GM20000 (cell line): ENCODE results near the gene SWAP70.

ENCODE experiments used
- DNase-seq: peaks from one replicate; pipeline ENCODE4 v3.0.0; 2012; ENCODE audit warnings: low spot score
- TF ChIP-seq, protein P1 (sequence below): IDR thresholded peaks from 2 replicates; pipeline ENCODE4 v1.5.1; 2012; ENCODE audit warnings: mild to moderate bottlenecking, control low read depth; ENCODE audit errors: extremely low read depth, missing control alignments

The SWAP70 gene

DNA sequence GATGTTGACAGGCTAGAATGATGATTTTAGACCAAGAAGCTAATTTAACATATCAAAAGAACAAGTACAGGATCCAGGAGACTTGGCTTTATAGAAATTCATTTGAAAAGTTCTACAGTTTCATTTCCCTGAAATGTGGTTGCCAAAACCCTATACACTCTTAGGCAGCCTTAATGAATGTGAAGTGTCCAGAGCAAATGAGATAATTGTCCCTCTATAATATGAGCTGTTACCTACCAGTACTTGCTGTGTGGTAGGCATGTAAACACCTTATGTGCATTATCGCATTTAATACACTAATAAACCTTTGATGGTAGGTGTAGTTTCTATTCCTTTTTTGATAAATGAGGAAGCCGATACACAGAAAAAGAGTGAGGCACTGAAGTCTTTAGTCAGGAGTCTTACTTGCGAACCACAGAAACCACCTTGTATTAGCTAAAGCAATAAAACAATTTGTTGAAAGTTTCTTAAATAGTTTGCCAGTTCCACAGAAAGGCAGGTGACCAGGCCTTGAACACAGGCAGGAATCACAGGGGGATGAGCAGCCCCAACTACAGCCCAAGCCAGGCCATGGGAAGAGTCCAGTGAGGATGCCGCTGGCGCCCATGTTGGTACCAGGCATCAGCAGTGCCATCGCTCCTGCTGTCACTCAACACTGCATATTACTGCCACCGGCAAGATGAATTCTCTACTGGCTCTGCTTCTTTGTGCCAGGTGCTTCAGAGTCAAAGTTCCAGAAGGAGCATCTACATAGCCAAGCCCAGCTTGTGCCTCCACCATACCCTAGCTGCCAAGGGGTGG is 81.7 kb downstream of the SWAP70 start:
- TF ChIP-seq, protein P1, sequence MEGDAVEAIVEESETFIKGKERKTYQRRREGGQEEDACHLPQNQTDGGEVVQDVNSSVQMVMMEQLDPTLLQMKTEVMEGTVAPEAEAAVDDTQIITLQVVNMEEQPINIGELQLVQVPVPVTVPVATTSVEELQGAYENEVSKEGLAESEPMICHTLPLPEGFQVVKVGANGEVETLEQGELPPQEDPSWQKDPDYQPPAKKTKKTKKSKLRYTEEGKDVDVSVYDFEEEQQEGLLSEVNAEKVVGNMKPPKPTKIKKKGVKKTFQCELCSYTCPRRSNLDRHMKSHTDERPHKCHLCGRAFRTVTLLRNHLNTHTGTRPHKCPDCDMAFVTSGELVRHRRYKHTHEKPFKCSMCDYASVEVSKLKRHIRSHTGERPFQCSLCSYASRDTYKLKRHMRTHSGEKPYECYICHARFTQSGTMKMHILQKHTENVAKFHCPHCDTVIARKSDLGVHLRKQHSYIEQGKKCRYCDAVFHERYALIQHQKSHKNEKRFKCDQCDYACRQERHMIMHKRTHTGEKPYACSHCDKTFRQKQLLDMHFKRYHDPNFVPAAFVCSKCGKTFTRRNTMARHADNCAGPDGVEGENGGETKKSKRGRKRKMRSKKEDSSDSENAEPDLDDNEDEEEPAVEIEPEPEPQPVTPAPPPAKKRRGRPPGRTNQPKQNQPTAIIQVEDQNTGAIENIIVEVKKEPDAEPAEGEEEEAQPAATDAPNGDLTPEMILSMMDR, result no peak
- no peak for DNase-seq

DNA sequence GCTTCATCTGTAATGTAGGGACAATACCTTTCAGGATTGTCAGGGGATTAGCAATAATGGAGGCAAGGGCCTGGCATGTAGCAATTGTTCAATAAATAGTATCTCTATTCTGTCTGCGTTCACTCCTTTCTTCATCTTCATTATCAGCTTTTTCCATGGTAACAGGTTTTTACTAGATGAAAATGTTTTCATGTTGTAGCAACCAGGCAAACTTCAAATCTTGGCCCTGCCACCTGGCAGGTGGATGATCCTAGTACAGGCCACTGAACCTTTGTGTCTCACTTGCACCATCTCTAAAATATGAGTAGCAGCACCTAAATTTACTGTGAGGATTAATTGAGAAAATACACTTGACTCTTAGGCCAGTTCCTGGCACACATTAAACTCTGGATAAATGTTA is 83.4 kb downstream of the SWAP70 start:
- no peak for DNase-seq
- TF ChIP-seq, protein P1, result no peak

DNA sequence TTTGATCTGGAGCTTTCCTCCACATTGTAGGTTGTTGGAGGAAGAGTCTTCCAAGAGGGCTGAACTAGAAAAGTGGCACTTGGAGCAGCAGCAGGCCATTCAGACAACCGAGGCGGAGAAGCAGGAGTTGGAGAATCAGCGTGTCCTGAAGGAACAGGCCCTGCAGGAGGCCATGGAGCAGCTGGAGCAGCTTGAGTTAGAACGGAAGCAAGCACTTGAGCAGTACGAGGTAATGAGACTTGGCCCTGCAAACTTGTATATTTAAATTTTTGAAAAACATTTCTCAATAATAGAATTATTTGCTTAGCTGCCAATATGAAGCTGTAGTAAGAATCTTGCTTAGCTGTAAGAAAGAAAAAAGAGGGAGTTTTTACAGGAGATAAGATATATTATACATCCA is 84.0 kb downstream of the SWAP70 start:
- no peak for DNase-seq
- TF ChIP-seq, protein P1, result no peak

DNA sequence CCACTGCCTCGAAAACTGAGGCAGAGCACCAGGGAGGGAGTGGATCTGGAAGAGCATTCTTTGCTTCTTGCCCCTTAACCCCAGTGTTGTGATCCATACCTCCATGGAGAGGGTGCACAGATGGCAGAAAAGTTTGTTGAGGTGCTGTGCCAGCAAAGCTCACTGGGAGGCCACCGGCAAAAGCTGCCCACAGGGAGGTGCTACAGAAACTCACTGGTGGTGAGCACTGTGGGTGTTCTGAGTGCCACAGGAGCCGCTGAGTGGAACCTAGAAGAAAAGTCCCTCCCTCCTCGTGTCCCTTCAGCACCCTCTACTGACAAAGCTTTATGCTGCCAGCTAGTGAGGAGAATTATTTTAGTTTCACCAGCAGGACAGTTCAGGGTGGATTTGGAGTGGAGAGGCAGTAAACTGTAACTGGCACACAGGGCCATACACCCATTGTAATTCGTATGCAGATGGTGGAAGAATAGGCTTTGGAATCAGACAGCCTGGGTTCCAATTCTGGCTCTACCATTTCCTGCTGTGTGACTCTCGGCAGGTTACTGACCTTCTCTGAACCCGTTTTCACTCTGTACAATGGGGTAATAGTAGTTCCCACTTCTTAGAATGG is 84.6 kb downstream of the SWAP70 start:
- peak; percentile 65 for DNase-seq
- TF ChIP-seq, protein P1, result peak; percentile 64

DNA sequence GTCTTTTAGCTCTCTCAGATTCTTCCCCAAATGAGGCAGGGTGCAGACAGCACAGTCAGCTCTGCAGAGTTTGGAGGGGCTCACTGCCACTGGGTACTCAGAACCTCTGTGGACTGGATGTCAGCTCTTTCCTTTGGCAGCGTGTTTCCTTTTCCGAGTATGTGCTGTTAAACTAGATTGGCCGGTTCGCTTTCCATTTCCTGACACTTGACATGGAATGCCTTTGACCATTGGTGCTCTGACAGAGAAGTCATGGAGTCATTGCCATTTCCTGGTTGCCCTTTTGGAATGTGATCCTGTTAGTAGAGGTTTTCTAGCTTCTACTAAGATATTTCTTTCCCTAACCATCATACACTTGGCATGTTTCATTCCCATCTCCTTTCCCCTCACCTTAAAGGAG is 86.7 kb downstream of the SWAP70 start:
- no peak for DNase-seq
- TF ChIP-seq, protein P1, result no peak

DNA sequence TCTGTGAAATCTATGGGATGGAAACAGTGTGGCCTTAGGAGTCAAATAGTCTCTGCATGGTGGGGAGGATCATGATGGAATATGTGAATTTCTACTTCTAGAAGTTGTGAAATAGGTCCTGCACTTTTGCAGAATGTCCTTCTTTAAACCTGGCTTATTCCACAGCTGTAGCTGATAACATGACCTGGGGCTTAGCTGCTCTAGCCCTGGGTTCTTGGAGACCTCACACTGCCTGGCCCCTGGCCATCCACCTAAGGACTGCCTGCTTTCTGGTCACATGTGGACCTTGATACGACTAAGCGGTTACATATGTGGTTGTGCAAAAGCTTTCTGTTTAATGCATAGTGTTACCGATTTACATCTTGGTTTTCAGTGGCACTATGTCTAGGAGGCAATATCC is 88.2 kb downstream of the SWAP70 start:
- no peak for DNase-seq

DNA sequence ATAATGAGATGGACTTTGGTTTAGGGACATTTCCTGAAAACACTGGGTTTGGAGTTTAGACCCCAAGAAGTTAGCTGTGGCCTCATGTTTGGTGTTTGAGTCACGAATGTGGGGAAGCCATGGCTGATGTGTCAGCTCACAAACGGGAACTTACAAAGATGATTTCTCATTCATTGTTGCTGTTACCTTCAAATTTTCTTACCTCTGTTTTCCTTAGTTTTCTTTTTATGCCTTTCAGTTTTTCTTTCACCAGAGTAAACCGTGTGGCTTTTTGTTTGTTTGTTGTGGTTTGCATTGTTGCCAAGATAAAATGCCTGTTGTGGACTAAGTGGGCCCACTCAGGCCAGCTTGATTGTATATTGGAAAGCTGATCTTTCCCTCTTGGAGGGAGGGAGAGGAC is 89.1 kb downstream of the SWAP70 start:
- TF ChIP-seq, protein P1, result no peak
- DNase-seq, result no peak

More for the DNA sequence above, 88.2 kb downstream of the SWAP70 start:
- TF ChIP-seq, protein P1, result no peak
